HEK293 (cell line): Measurements from ENCODE around the gene TTBK1.
A peak's percentile ranks its signal among the peaks of the same experiment; 100 is the strongest.

Experiments
- BCL11B ChIP-seq: fragments of 450-650 bp; formaldehyde crosslinking; IDR thresholded peaks from 2 replicates; pipeline ENCODE4 v1.5.1; 2016; ENCODE audit warnings: low read depth, missing biosample characterization, missing genetic modification characterization
- FEZF1 ChIP-seq: fragments of 450-650 bp; formaldehyde crosslinking; IDR thresholded peaks from 2 replicates; pipeline ENCODE4 v1.5.1; 2016; ENCODE audit warnings: missing biosample characterization, missing genetic modification characterization
- IKZF3 ChIP-seq: fragments of 450-650 bp; IDR thresholded peaks from 2 replicates; pipeline ENCODE4 v1.5.0; 2018; ENCODE audit warnings: missing biosample characterization, mild to moderate bottlenecking, missing genetic modification characterization, moderate library complexity
- KLF8 ChIP-seq: fragments of 450-650 bp; formaldehyde crosslinking; IDR thresholded peaks from 2 replicates; pipeline ENCODE4 v1.5.1; 2016; ENCODE audit warnings: missing biosample characterization, missing genetic modification characterization
- MEIS1 ChIP-seq: sonication (generic); formaldehyde crosslinking; IDR thresholded peaks from 2 replicates; pipeline ENCODE4 v1.8.1; 2022; ENCODE audit warnings: missing genetic modification reagents, mild to moderate bottlenecking, borderline replicate concordance
- PRDM1 ChIP-seq: fragments of 450-650 bp; formaldehyde crosslinking; IDR thresholded peaks from 2 replicates; pipeline ENCODE4; 2016; ENCODE audit warnings: missing biosample characterization, missing genetic modification characterization
- SALL2 ChIP-seq: fragments of 450-650 bp; formaldehyde crosslinking; IDR thresholded peaks from 2 replicates; pipeline ENCODE4 v1.5.0; 2017; ENCODE audit warnings: missing biosample characterization, mild to moderate bottlenecking, missing genetic modification characterization, borderline replicate concordance
- SP2 ChIP-seq: fragments of 450-650 bp; formaldehyde crosslinking; IDR thresholded peaks from 2 replicates; pipeline ENCODE4 v1.5.1; 2016; ENCODE audit warnings: missing biosample characterization, missing genetic modification characterization
- SP3 ChIP-seq: fragments of 450-650 bp; formaldehyde crosslinking; IDR thresholded peaks from 2 replicates; pipeline ENCODE4 v1.5.1; 2016; ENCODE audit warnings: missing biosample characterization, missing genetic modification characterization
- SP7 ChIP-seq: fragments of 450-650 bp; formaldehyde crosslinking; IDR thresholded peaks from 2 replicates; pipeline ENCODE4 v1.5.1; 2016; ENCODE audit warnings: missing biosample characterization, missing genetic modification characterization
- ZNF114 ChIP-seq: fragments of 450-650 bp; formaldehyde crosslinking; IDR thresholded peaks from 2 replicates; pipeline ENCODE4 v1.5.0; 2017; ENCODE audit warnings: missing biosample characterization, missing genetic modification characterization
- ZNF121 ChIP-seq: fragments of 450-650 bp; formaldehyde crosslinking; IDR thresholded peaks from 2 replicates; pipeline ENCODE4 v1.5.1; 2016; ENCODE audit warnings: missing biosample characterization, missing genetic modification characterization
- ZNF169 ChIP-seq: fragments of 450-650 bp; formaldehyde crosslinking; IDR thresholded peaks from 2 replicates; pipeline ENCODE4 v1.5.1; 2016; ENCODE audit warnings: missing biosample characterization, missing genetic modification characterization
- ZNF211 ChIP-seq: fragments of 450-650 bp; formaldehyde crosslinking; IDR thresholded peaks from 2 replicates; pipeline ENCODE4 v1.5.1; 2016; ENCODE audit warnings: low read depth, missing biosample characterization, missing genetic modification characterization
- ZNF274 ChIP-seq, 2 experiments: fragments of 200-500 bp in 1 of 2; fragments of 450-650 bp in 1 of 2; sonication (Bioruptor generic) in 1 of 2; formaldehyde crosslinking in 1 of 2; IDR thresholded peaks; 2 replicates each; pipeline versions ENCODE4 v1.5.1 to v1.6.1; 2014 to 2016; ENCODE audit warnings: borderline replicate concordance in 1 of 2, inconsistent platforms in 1 of 2, low read length in 1 of 2, missing biosample characterization in 1 of 2, missing genetic modification characterization in 1 of 2
- ZNF433 ChIP-seq: fragments of 450-650 bp; formaldehyde crosslinking; IDR thresholded peaks from 2 replicates; pipeline ENCODE4 v1.5.1; 2016; ENCODE audit warnings: missing biosample characterization, missing genetic modification characterization, low read depth
- ZNF473 ChIP-seq: fragments of 450-650 bp; formaldehyde crosslinking; IDR thresholded peaks from 2 replicates; pipeline ENCODE4 v1.5.1; 2017; ENCODE audit warnings: missing biosample characterization, missing genetic modification characterization
- ZNF600 ChIP-seq: fragments of 450-650 bp; formaldehyde crosslinking; IDR thresholded peaks from 2 replicates; pipeline ENCODE4 v1.5.1; 2016; ENCODE audit warnings: missing biosample characterization, missing genetic modification characterization
- ZNF621 ChIP-seq: fragments of 450-650 bp; formaldehyde crosslinking; IDR thresholded peaks from 2 replicates; pipeline ENCODE4 v1.5.1; 2017; ENCODE audit warnings: missing biosample characterization, missing genetic modification characterization
- ZNF626 ChIP-seq: fragments of 450-650 bp; sonication (Bioruptor Pico); formaldehyde crosslinking; IDR thresholded peaks from 2 replicates; pipeline ENCODE4 v1.5.1; 2018; ENCODE audit warnings: missing biosample characterization, missing genetic modification characterization, inconsistent platforms
- ZNF677 ChIP-seq: fragments of 450-650 bp; IDR thresholded peaks from 2 replicates; pipeline ENCODE4 v1.5.0; 2018; ENCODE audit warnings: missing biosample characterization, mild to moderate bottlenecking, missing genetic modification characterization, moderate library complexity
- ZNF76 ChIP-seq: fragments of 450-650 bp; formaldehyde crosslinking; IDR thresholded peaks from 2 replicates; pipeline ENCODE4; 2016; ENCODE audit warnings: low read depth, missing biosample characterization, missing genetic modification characterization, borderline replicate concordance
- ZNF768 ChIP-seq: fragments of 450-650 bp; formaldehyde crosslinking; IDR thresholded peaks from 2 replicates; pipeline ENCODE4 v1.5.1; 2018; ENCODE audit warnings: missing biosample characterization, mild to moderate bottlenecking, missing genetic modification characterization
- ZNF776 ChIP-seq: fragments of 450-650 bp; formaldehyde crosslinking; IDR thresholded peaks from 2 replicates; pipeline ENCODE4 v1.5.0; 2017; ENCODE audit warnings: missing biosample characterization, missing genetic modification characterization, borderline replicate concordance
- ZNF837 ChIP-seq: fragments of 450-650 bp; formaldehyde crosslinking; IDR thresholded peaks from 2 replicates; pipeline ENCODE4 v1.5.1; 2016; ENCODE audit warnings: missing biosample characterization, missing genetic modification characterization
- ZSCAN30 ChIP-seq: fragments of 450-650 bp; IDR thresholded peaks from 2 replicates; pipeline ENCODE4 v1.5.1; 2018; ENCODE audit warnings: missing biosample characterization, mild to moderate bottlenecking, missing genetic modification characterization, moderate library complexity
- TF ChIP-seq, protein P1 (sequence below): fragments of 450-650 bp; formaldehyde crosslinking; IDR thresholded peaks from 2 replicates; pipeline ENCODE4 v1.5.1; 2016; ENCODE audit warnings: missing biosample characterization, missing genetic modification characterization
- TF ChIP-seq, protein P2 (sequence below): fragments of 450-650 bp; formaldehyde crosslinking; IDR thresholded peaks from 2 replicates; pipeline ENCODE4 v1.5.1; 2016; ENCODE audit warnings: missing biosample characterization, missing genetic modification characterization
- TF ChIP-seq, protein P3 (sequence below): fragments of 450-650 bp; formaldehyde crosslinking; IDR thresholded peaks from 2 replicates; pipeline ENCODE4; 2016; ENCODE audit warnings: missing biosample characterization, missing genetic modification characterization

The TTBK1 gene

GRCh38 chr6:43250992-43251373 is 7.7 kb downstream of the TTBK1 start (continued):
- TF ChIP-seq ZNF626 (tag by site-specific recombination), result no peak
- TF ChIP-seq, protein P1, sequence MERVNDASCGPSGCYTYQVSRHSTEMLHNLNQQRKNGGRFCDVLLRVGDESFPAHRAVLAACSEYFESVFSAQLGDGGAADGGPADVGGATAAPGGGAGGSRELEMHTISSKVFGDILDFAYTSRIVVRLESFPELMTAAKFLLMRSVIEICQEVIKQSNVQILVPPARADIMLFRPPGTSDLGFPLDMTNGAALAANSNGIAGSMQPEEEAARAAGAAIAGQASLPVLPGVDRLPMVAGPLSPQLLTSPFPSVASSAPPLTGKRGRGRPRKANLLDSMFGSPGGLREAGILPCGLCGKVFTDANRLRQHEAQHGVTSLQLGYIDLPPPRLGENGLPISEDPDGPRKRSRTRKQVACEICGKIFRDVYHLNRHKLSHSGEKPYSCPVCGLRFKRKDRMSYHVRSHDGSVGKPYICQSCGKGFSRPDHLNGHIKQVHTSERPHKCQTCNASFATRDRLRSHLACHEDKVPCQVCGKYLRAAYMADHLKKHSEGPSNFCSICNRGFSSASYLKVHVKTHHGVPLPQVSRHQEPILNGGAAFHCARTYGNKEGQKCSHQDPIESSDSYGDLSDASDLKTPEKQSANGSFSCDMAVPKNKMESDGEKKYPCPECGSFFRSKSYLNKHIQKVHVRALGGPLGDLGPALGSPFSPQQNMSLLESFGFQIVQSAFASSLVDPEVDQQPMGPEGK, result no peak
- TF ChIP-seq, protein P2, sequence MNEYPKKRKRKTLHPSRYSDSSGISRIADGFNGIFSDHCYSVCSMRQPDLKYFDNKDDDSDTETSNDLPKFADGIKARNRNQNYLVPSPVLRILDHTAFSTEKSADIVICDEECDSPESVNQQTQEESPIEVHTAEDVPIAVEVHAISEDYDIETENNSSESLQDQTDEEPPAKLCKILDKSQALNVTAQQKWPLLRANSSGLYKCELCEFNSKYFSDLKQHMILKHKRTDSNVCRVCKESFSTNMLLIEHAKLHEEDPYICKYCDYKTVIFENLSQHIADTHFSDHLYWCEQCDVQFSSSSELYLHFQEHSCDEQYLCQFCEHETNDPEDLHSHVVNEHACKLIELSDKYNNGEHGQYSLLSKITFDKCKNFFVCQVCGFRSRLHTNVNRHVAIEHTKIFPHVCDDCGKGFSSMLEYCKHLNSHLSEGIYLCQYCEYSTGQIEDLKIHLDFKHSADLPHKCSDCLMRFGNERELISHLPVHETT (tag by site-specific recombination), result no peak
- peak; percentile 71 for TF ChIP-seq SP2 (tag by site-specific recombination)
- TF ChIP-seq FEZF1 (tag by site-specific recombination), result no peak
- TF ChIP-seq ZNF169, result no peak
- no peak for TF ChIP-seq ZNF114 (tag by site-specific recombination)
- TF ChIP-seq ZNF121 (tag by site-specific recombination), result no peak
- TF ChIP-seq ZNF677, result no peak
- peak; percentile 90 for TF ChIP-seq ZNF600
- TF ChIP-seq ZNF433 (tag by site-specific recombination), result no peak
- TF ChIP-seq MEIS1 (CRISPR knock-in tag), result peak; percentile 93
- peak; percentile 48; the same call in 1 of the 2 replicates for TF ChIP-seq SP3 (tag by site-specific recombination)
- peak; percentile 10; the same call in 1 of the 2 replicates for TF ChIP-seq SP7 (tag by site-specific recombination)
- TF ChIP-seq PRDM1 (tag by site-specific recombination), result 0 out of 2 replicates have a peak, but pooled peaks have one; percentile 37
- no peak for TF ChIP-seq BCL11B (tag by site-specific recombination)
- TF ChIP-seq, protein P3, sequence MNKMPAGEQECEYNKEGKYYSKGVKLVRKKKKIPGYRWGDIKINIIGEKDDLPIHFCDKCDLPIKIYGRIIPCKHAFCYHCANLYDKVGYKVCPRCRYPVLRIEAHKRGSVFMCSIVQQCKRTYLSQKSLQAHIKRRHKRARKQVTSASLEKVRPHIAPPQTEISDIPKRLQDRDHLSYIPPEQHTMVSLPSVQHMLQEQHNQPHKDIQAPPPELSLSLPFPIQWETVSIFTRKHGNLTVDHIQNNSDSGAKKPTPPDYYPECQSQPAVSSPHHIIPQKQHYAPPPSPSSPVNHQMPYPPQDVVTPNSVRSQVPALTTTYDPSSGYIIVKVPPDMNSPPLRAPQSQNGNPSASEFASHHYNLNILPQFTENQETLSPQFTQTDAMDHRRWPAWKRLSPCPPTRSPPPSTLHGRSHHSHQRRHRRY (tag by site-specific recombination), result no peak
- TF ChIP-seq ZNF76 (tag by site-specific recombination), result peak; percentile 96
- TF ChIP-seq IKZF3, result no peak; the same call in 1 of the 2 replicates
- no peak for TF ChIP-seq ZNF837
- TF ChIP-seq ZNF621 (tag by site-specific recombination), result no peak
- TF ChIP-seq ZNF768 (tag by site-specific recombination), result no peak
- no peak for TF ChIP-seq ZSCAN30 (tag by site-specific recombination)
- no peak for TF ChIP-seq ZNF211 (tag by site-specific recombination)
- no peak for TF ChIP-seq ZNF776 (tag by site-specific recombination)
- no peak for TF ChIP-seq ZNF274 (IDR thresholded peaks at IDR 0.05; ENCODE audit: low read length)
- no peak for TF ChIP-seq ZNF274 (tag by site-specific recombination; IDR thresholded peaks at IDR 0.05; ENCODE audit: borderline replicate concordance)
- TF ChIP-seq SALL2 (tag by site-specific recombination), result no peak
- TF ChIP-seq KLF8, result no peak
- no peak for TF ChIP-seq ZNF473 (tag by site-specific recombination)
- TF ChIP-seq, all 188 proteins: peak for 8
